Esophagus squamous epithelium (tissue), 5 donors: ENCODE results near the gene COL6A3. TPM values are rescaled to one million over a fixed set of nuclear protein-coding genes. Genes with fewer than 3 reads are reported as not detected.
"Not testable (repeated sequence)": the region's sequence is repeated elsewhere in the genome, so short reads cannot be mapped to it uniquely, and the experiment has no call there.

ENCODE experiments used
- DNase-seq: peaks from one replicate; lab custom pipeline; 2025; lab: John Stamatoyannopoulos, UW
- H3K27ac ChIP-seq, 4 donors: fragments of 200-600 bp; sonication (generic); one replicate each; pipeline ENCODE4 v1.5.1; 2016 to 2019; ENCODE audit warnings: mild to moderate bottlenecking in 1 of 4
- H3K27me3 ChIP-seq, 4 donors: fragments of 200-600 bp; sonication (generic); 1 replicate in 3 of 4; 2 replicates in 1 of 4; pipeline versions ENCODE4 v1.5.1 to v1.6.0; 2017 to 2021; ENCODE audit warnings: antibody characterized with exemption in 1 of 4
- H3K36me3 ChIP-seq, 3 donors: fragments of 200-600 bp; sonication (generic); one replicate each; pipeline ENCODE4 v1.5.1; 2016 to 2019
- H3K4me1 ChIP-seq, 3 donors: fragments of 200-600 bp; sonication (generic); one replicate each; pipeline ENCODE4 v1.5.1; 2017 to 2019
- H3K4me3 ChIP-seq, 4 donors: fragments of 200-600 bp; sonication (generic); 1 replicate in 3 of 4; 2 replicates in 1 of 4; pipeline ENCODE4 v1.5.1; 2016 to 2019; ENCODE audit warnings: mild to moderate bottlenecking in 2 of 4, moderate library complexity in 1 of 4
- H3K9me3 ChIP-seq, 3 donors: fragments of 200-600 bp; sonication (generic); one replicate each; pipeline ENCODE4 v1.5.1; 2016 to 2019
- POLR2A ChIP-seq, 4 donors: fragments of 450-650 bp; IDR thresholded peaks; one replicate each; pipeline ENCODE4 v1.6.1; 2017; ENCODE audit warnings: antibody characterized with exemption in 4 of 4, mild to moderate bottlenecking in 4 of 4, moderate library complexity in 3 of 4
- WGBS, 2 donors: methylation state at CpG; one replicate each; pipeline ENCODE4 v1.1.5; 2018; 5-methylcytosine and 5-hydroxymethylcytosine counted together
- intact Hi-C: fragments of 100-400 bp; cut with DNase I; formaldehyde crosslinking; loops from one replicate; pipeline ENCODE4 v1.15.0; 2022
- total RNA-seq, 4 donors: library from RNA; depleted of rRNA; stranded (reverse); fragments of >200 nt; gene quantifications; one replicate each; pipeline ENCODE4 v1.1.0, GENCODE V29; 2016
- TF ChIP-seq, protein P1 (sequence below), 6 experiments: fragments of 450-650 bp in 4 of 6; fragments of 200-600 bp in 2 of 6; sonication (generic) in 2 of 6; IDR thresholded peaks; one replicate each; pipeline ENCODE4 v1.5.1; 2016 to 2019; ENCODE audit warnings: antibody characterized with exemption in 6 of 6, mild to moderate bottlenecking in 4 of 6, moderate library complexity in 4 of 6
- donor health status: DM: yes; HTN: yes; CAD: no.

The COL6A3 gene
- total RNA-seq, 4 donors from 2014 or later = 8.9 to 138 (median 46.5) TPM

DNA sequence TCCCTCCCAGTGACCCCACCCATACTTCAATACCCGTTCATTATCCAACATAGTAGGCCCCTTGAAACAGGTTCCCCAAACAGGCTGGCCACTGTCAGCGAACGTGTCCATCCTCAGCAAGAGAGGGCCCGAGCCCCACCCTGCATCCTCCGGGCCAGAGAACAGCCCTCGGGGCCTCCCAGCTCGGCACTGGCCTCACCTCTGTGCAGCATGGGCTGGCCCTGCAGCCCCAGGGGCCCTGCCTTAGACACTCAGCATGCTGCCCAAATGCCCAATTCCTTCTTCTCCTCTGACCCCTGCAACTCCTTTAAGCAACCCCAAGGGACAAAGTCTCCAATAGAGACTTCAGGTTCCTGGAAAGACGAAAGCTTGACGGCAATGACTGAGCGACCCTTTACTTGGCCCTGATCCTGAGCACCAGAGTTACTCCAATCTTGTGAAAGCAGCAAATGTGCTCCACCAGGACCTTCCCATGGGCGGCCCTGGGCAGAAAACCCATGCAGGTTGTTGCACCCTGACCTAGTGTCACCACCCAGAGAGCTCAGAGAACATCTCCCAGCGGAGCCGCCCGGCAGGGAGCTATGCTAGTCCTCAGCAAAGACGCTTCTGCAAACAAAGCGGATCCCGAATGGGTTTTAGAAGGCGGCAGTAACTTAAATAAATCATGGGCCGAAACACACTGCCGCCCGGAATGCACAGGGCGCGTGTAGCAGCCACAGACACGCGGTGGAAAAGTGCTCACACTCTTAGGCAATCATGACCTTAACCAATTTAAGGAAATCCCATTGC lies 782 bp downstream of the COL6A3 start:
- H3K27me3 ChIP-seq = peaks cover 0 to 37% (median 0%) of the 10 kb centered on the region in 4 donors
- intact Hi-C loops = no loop called here
- WGBS, 2 donors = 48 to 62% methylated on average over 11 to 12 of the region's 25 CpGs
- peaks cover 0 to 4% (median 0%) of the 10 kb centered on the region in 3 donors for H3K4me1 ChIP-seq
- H3K4me3 ChIP-seq = peak overlapping the region; percentile 11 to 60 (median 48)
- TF ChIP-seq POLR2A (IDR thresholded peaks at IDR 0.05) = no peak
- TF ChIP-seq, protein P1, sequence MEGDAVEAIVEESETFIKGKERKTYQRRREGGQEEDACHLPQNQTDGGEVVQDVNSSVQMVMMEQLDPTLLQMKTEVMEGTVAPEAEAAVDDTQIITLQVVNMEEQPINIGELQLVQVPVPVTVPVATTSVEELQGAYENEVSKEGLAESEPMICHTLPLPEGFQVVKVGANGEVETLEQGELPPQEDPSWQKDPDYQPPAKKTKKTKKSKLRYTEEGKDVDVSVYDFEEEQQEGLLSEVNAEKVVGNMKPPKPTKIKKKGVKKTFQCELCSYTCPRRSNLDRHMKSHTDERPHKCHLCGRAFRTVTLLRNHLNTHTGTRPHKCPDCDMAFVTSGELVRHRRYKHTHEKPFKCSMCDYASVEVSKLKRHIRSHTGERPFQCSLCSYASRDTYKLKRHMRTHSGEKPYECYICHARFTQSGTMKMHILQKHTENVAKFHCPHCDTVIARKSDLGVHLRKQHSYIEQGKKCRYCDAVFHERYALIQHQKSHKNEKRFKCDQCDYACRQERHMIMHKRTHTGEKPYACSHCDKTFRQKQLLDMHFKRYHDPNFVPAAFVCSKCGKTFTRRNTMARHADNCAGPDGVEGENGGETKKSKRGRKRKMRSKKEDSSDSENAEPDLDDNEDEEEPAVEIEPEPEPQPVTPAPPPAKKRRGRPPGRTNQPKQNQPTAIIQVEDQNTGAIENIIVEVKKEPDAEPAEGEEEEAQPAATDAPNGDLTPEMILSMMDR (IDR thresholded peaks at IDR 0.05) = no peak
- no peaks in the 10 kb centered on the region for H3K9me3 ChIP-seq
- H3K27ac ChIP-seq = peak overlapping the region; percentile 73 to 90 (median 88)
- no peak for DNase-seq
- H3K36me3 ChIP-seq = no peaks in the 10 kb centered on the region

DNA sequence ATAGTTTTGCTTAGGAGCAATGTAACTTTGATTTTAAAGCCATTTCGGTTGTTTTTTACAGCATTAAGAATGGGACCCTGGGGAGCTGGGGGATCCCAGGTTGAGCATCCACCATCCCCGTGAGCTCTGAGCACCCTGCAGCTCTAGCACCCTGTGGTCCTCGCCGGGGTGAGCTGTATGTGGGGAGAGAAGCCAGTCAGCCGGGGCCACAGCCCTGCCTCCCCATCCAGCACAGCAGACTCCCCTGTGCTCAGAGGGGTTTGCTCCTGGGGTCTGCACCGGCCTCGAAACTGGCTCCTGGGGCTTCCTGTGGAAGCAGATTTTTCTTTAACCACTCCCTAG lies 1.3 kb downstream of the COL6A3 start:
- intact Hi-C loops = no loop called here
- Histone ChIP-seq H3K4me3 (peak overlapping the region; percentile 11 to 60 (median 48)), H3K9me3 (no peaks in the 10 kb centered on the region), H3K27me3 (peaks cover 0 to 37% (median 0%) of the 10 kb centered on the region in 4 donors), H3K36me3 (no peaks in the 10 kb centered on the region), H3K27ac (peak overlapping the region; percentile 73 to 90 (median 88)), H3K4me1 (peaks cover 0 to 10% (median 2%) of the 10 kb centered on the region in 3 donors)
- TF ChIP-seq, protein P1 (IDR thresholded peaks at IDR 0.05) = no peak
- TF ChIP-seq POLR2A (IDR thresholded peaks at IDR 0.05) = no peak
- DNase-seq = no peak
- 57 to 80% methylated on average over 4 to 7 of the region's 7 CpGs for WGBS, 2 donors

DNA sequence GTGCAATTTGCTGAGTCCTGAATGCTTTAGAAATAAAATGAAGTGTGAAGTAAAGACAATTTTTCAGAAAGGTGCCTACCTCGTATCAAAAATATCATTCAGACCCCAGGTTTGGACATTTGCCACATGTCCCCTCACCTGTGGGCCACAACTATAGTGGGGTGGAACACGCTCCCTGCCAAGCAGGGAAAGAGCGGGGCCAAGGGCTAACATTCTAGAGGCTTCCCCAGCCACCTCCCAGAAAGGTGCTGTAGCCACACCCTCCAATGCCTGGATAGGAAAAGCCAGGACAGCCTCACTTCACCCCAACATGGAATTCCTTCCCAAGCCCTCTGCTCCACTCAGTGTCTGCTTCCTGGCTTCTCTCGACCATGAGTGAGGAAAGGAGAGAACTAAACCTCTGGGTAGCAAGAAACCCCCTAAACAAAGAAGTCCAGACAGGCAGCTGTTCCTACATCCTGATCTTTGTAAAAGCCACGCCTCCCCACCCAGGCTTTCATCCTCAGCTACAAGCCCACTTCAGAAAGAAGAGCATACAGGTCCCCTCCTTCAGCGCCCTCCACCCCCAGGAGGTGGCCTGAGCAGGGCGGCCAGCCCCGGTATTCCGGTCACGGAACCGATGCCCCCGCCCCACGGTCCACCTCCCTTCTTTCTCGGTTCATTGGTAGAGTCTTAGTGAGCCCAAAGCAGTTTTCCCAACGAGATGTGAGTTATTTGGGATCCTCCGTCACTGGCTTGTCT lies 2.1 kb downstream of the COL6A3 start:
- Histone ChIP-seq H3K27me3 (peaks cover 0 to 37% (median 0%) of the 10 kb centered on the region in 4 donors), H3K4me1 (peaks cover 0 to 17% (median 5%) of the 10 kb centered on the region in 3 donors), H3K4me3 (peak overlapping the region; percentile 11 to 60 (median 48)), H3K9me3 (no peaks in the 10 kb centered on the region), H3K27ac (peak overlapping the region; percentile 73 to 90 (median 88)), H3K36me3 (no peaks in the 10 kb centered on the region)
- intact Hi-C loops = no loop called here
- DNase-seq = no peak
- 60 to 72% methylated on average over 10 to 15 of the region's 16 CpGs for WGBS, 2 donors
- TF ChIP-seq, protein P1 (IDR thresholded peaks at IDR 0.05) = no peak
- peak in 2 of 4 donors; percentile 28 to 39 for TF ChIP-seq POLR2A (IDR thresholded peaks at IDR 0.05)

DNA sequence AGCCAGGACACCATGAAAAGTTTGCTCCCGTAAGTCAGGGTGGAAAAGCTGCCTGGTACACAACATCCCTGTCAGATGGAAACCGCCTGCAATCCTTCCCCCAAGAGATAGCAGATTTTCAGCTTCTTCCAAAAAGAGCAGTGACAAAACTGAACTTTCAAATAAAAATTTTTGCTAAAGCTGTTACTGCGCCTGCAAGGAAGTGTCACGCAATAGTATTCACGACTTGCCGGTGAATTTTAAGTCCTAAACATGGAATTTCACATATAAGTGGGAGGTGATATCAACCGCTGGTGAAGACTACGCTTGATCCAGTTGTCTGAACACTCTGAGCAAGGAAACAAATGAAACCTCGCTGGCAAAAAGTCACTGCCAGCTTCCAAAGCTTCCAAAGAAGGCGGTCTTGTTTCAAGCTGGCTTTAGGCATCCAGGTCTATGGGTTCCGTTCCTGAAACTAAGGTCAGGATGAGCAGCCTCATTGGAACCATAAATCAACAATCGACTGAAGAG lies 2.8 kb downstream of the COL6A3 start:
- Histone ChIP-seq H3K27ac (peak overlapping the region; percentile 73 to 90 (median 88)), H3K36me3 (no peaks in the 10 kb centered on the region), H3K9me3 (no peaks in the 10 kb centered on the region), H3K27me3 (peaks cover 0 to 37% (median 0%) of the 10 kb centered on the region in 4 donors), H3K4me3 (peak overlapping the region in 3 of 4 donors; percentile 46 to 60 (median 49)), H3K4me1 (peaks cover 0 to 22% (median 5%) of the 10 kb centered on the region in 3 donors)
- no peak for TF ChIP-seq POLR2A (IDR thresholded peaks at IDR 0.05)
- TF ChIP-seq, protein P1 (IDR thresholded peaks at IDR 0.05) = peak in 1 of 6 experiments; percentile 5
- no peak for DNase-seq
- WGBS, 2 donors = 71 to 75% methylated on average over 9 to 12 of the region's 12 CpGs
- intact Hi-C loops = no loop called here

DNA sequence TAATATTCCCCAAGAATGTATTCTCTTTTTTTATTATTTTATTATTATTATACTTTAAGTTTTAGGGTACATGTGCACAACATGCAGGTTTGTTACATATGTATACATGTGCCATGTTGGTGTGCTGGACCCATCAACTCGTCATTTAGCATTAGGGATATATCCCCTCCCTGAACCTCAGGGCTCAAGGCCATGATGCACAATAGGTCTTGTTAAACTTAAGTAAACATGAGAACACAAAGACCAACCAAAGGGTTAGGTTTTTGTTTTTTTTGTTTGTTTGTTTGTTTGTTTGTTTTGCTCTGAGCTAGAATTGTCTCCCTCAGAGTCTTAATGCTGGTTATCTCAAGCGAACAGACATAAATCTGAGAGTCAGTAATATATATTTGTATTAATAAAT lies 4.7 kb downstream of the COL6A3 start:
- peak overlapping the region in 3 of 4 donors; percentile 1 to 49 (median 47) for H3K4me3 ChIP-seq
- not testable (repeated sequence) for H3K36me3 ChIP-seq, DNase-seq, H3K9me3 ChIP-seq
- peaks cover 0 to 44% (median 0%) of the 10 kb centered on the region in 4 donors for H3K27me3 ChIP-seq
- intact Hi-C loops = loop anchor here (5.0 kb wide), 1 partner anchor 242 kb away; no protein-coding TSS in a partner anchor
- peaks cover 0 to 26% (median 5%) of the 10 kb centered on the region in 3 donors for H3K4me1 ChIP-seq
- H3K27ac ChIP-seq = peak overlapping the region in 2 of 4 donors; percentile 87 to 88
- WGBS, 2 donors = 72 to 87% methylated on average over 2 of the region's 2 CpGs
